GM12875 (cell line): ENCODE measurements around the gene GPX7.

Experiments
- H3K4me3 ChIP-seq: one replicate; pipeline ENCODE4 v1.5.1; 2011; ENCODE audit warnings: low read depth, low read length, control low read depth
- CTCF ChIP-seq: IDR thresholded peaks from 2 replicates; pipeline ENCODE4 v1.5.1; 2011; ENCODE audit warnings: low read depth, mild to moderate bottlenecking, control low read depth, inconsistent platforms, low read length, moderate library complexity, borderline replicate concordance; ENCODE audit not compliant: insufficient read depth

Gene GPX7

DNA sequence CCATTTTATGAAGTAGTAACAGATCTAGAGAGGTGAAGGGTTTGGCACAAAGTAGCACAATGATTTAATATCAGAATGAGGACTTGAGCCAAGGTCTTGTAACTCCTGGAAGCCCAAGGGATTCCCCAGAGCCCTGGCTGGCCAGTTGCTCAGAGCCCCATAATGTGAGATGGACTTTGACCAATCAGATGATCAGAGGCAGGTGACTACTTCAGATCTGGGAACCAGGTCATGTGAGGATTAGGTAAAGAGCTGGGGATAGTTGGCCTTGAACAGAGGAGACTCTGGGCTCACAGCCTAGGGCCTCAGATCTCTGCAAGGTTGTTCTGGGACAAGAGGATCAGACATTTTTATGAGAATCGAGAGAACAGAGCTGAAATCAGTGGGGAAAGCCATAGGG, 49.7 kb downstream of the GPX7 start:
- no peak for TF ChIP-seq CTCF
- H3K4me3 ChIP-seq, result no peak overlapping the region

- TF ChIP-seq CTCF, result no peak
These were observed 51.2 kb downstream of the GPX7 start for GRCh38 chr1:52653207-52653849.

GRCh38 chr1:52654063-52654462, 51.9 kb downstream of the GPX7 start:
- no peak for TF ChIP-seq CTCF
- H3K4me3 ChIP-seq, result no peak overlapping the region

More at GRCh38 chr1:52653207-52653849, 51.2 kb downstream of the GPX7 start:
- no peak overlapping the region for H3K4me3 ChIP-seq

GRCh38 chr1:52657702-52658101, 55.5 kb downstream of the GPX7 start:
- no peak for TF ChIP-seq CTCF
- no peak overlapping the region for H3K4me3 ChIP-seq
